A549 treated with Mapracorat at 1 μM for 4 hours (cell line): Measurements from ENCODE around the gene ZMYND10. TPM values are rescaled to one million over a fixed set of nuclear protein-coding genes. Genes with fewer than 3 reads are reported as not detected.

Experiments
- total RNA-seq: library from RNA; stranded (reverse); fragments of 200-300 nt; extraction: Qiagen RNA extraction; gene quantifications from 5 replicates; pipeline ENCODE4 v1.2.3, GENCODE V29; 2022

ZMYND10 gene
- 1.1 to 1.3 TPM (median 1.2 TPM) in 5 replicates for total RNA-seq

GRCh38 chr3:50345586-50346234 lies at the start of gene ZMYND10:
Gene ZMYND10 (minus strand): TSS chr3:50345732. CDS start chr3:50345579, 153 bp downstream.

DNA sequence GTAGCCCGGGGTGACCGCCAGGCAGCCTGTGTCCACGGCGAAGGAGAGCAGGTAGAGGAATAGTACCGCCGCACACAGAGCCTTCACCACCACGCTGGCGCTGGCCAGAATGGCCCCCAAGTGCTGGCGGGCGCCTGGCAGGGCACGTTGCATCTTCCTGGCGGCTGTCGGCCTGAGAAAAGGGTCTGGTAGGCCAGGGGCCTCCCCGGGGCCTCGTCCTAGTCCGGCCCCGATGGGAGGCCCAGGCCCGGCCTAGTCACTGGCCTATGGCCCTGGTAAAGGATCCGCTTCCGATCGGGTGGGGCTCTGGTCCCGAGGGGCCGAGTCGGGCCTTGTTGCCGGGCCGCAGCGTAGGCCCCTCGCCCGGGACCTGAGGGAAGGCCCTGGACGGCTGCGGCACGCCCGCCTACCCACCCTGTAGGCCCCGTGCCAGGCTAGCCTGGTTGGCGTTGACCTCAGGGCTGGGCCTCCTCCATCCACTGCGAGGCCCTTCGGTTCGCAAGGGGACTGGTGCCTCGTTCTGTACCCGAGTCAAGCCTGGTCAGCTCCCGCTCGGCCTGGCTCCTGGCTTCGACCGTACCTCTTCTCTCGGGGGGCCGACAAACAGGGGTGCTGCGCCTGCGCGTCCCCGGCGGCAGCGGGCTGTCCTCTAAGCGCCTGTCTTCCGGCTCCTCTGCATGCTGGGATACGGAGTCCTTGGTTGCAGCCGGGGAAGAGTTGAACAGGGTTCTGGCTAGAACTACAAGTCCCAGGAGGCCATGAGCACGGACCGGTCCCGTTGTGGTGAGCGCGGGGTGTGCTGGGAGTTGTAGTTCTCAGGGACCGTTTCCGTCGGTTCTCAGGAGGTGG lies 13.6 kb upstream of the ZMYND10 start, which contains the start of gene TMEM115:
Gene TMEM115, minus strand, starts transcription at position 611 of the 849 bp plus-strand sequence. Its CDS starts 458 bp downstream, at position 153.

GRCh38 chr3:50350527-50351322 lies 5.2 kb upstream of the ZMYND10 start, which contains the start of the genes CYB561D2 and NPRL2:
Gene CYB561D2 (plus strand): TSS chr3:50350862. CDS start chr3:50351434, 572 bp downstream.
Gene NPRL2 (minus strand): TSS chr3:50350775. CDS start chr3:50350652, 123 bp downstream.

DNA sequence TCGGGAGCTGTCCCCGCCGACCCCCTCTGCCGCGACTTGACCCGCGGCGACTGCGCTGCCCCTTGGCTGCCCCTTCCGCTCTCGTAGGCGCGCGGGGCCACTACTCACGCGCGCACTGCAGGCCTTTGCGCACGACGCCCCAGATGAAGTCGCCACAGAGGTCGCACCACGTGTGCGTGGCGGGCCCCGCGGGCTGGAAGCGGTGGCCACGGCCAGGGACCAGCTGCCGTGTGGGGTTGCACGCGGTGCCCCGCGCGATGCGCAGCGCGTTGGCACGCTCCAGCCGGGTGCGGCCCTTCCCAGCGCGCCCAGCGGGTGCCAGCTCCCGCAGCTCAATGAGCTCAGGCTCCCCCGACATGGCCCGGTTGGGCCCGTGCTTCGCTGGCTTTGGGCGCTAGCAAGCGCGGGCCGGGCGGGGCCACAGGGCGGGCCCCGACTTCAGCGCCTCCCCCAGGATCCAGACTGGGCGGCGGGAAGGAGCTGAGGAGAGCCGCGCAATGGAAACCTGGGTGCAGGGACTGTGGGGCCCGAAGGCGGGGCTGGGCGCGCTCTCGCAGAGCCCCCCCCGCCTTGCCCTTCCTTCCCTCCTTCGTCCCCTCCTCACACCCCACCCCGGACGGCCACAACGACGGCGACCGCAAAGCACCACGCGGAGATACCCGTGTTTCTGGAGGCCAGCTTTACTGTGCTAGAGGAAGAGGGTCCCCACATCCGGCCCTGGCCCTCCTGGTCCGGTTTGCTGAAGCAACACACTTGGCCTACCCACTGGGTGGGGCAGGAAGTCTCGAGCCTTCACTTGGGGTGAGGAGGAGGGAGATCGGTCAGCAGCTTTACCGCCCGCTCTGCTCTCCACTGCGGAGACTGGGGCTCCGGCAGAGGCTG lies 4.8 kb downstream of the ZMYND10 start, which contains the start of gene RASSF1:
Gene RASSF1, minus strand, starts transcription at position 389 of the 882 bp plus-strand sequence. Its CDS starts 31 bp downstream, at position 358.

DNA sequence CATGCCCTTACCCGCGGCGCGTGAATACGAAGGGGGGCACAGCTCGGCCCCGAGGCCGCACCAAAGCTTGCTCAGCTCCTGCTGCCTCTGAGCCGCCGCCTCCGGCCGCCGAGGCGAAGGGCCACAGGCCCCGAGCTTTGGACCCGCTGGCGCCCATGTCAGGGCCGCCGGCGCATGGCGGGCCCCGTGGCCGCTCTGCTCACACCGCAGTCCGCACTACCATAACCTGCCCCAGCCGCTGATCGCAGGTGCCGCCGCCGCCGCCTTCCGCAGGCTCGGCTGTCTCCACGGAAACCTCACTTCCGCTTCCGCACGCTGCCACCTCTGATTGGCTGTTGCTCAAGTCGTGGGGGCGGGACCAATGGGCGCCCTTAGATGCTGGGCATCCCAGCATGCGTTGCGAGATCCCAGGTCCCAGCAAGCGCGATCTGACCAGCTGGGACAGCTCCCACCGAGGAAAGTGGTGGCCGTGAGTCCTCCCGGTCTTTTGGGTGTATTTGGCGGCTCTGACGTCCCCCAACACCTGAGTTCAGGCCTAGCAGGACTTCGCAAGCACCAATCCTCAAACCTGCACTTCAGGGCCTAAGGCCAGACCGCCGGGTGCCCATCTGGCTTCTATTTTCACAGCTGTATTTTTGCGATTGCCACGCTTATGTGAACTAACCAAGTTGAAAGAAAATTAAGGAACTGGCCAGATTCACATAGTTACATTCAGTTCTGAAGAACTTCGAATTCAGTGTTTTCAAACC lies 17.4 kb downstream of the ZMYND10 start, which contains the start of gene TUSC2:
Gene TUSC2, minus strand, starts transcription at position 281 of the 749 bp plus-strand sequence. Its CDS starts 124 bp downstream, at position 157.

GRCh38 chr3:50322386-50323091 lies 23.0 kb downstream of the ZMYND10 start, which contains the start of gene HYAL2:
Gene HYAL2 (minus strand): TSS chr3:50322745. CDS start chr3:50320489, 2,256 bp downstream.

DNA sequence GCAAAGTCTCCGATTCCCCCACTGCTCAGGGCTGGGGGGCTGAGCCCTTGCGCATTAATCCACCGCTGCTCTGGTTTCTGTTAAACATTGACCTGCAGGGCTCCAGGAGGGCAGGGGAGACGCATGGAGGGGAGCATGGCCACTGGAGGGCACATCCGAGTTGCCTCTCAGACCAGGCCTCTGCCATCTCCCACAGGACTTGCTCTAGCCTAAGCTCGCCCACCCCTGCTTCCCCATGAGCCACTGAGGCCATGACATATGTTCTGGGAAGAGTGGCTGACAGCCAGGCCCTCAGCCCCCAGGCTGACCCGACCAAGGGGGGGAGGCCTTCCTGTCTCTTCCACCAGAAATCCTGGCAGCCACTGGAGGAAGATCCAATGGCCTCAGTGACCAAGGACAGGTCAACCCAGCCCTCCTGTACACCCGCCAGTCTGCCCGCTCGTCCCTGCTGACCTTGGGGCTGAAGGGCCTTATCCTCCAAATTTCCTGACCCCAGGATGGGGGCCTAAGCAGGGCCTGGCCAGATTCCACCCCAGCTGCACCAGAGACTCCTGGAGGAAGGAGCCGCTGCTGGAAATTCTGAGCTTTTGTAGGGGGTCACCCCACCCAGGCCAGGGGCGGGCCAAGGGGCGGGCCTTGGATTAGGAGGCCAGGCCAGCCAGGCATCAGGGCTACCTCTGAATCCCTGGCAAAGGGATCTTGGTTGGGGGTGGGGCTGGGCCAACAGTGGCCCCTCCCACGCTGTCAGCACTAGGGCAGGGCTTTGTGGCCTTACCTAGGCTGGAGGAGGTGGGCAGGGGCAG lies 42.3 kb downstream of the ZMYND10 start, which contains the start of gene HYAL1:
Gene HYAL1, minus strand, starts transcription at position 562 of the 803 bp plus-strand sequence. CDS start 618 bp downstream, outside the sequence.

DNA sequence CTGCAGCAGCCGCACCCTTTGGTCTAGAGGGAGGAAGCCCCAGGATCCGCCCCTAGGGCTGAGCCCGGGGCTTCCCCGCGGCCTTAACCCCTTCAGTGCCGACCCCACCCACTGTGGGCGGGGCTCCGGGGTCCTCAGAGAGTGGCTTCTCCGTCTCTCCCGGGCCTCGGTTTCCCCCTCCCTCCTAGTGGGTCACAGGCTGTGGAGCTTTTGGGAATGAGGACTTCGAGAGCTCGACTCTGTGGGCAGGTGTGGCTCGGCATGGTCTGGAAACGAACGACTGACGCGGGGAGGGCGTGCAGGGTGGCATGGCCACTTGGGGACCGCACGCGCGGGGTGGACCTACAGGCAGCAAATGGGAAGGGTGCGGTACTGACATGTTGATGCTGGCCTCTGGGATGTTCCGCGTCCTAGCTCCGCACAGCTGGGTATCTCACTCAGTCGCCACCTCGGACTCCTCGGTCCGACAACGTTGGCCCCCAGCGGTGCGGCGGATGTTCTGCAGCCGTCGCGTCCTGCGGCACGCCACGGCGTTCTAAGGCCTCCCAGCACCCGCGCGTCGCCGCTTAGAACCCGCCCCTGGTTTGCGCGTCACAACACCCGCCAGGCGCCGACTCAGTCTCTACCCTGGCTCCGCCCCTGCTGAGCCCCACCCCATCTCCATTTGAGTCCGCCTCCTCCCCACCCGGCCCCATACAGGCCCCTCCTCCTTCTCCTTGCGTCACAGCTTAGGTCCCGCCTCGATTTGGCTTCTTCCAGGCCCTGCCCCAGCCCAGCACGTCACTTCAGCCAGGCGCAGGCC lies 46.5 kb downstream of the ZMYND10 start, which contains the start of the genes HYAL3 and NAA80:
Gene HYAL3, minus strand, starts transcription at position 570 of the 802 bp plus-strand sequence. CDS start 3,803 bp downstream, outside the sequence.
Gene NAA80, minus strand, starts transcription at position 570 of the 802 bp plus-strand sequence. CDS start 1,942 bp downstream, outside the sequence.

DNA sequence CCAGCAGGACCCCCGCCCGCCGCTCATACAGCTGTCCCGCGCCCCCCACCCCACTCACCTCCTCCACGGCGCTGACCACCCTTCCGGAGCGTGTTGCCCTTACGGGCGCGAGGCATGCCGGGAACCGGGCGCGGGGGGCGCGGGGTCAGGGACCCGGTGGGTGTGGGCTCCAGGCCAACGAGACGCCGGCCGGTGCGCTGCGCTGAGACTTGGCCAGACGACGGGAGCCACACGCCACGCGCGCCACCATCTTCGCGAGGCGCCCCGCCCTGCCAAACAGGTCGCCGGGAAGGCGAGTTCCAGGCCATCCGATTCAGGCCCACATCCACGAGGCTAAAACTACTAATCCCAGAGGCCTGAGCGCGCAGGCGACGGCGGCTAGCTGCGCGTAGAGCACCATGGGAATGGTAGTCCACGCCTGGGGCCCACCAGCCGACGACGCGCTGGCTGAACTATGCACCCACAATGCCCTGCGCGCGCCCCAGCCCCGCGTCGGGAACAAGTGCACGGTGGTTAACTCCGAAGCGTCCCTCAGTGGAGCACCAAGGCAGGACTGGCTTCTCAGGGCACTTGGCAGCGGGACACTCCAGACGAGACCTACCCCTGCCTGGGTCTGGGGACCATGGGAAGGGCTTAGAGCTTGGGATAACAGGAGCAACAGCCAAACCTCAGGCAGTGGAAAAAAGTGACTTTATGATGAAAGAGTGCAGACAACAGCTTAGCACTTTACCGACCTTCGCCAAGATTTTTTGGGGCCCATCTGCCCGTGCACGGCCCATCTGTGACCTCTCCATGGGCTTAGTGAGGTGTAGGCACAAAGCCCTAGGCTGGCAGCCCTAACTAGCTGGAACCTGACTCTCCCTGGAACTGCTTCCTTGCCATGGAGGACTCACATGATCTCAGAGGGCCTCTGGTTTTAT lies 53.1 kb downstream of the ZMYND10 start, which contains the start of gene IFRD2:
Gene IFRD2, minus strand, starts transcription at position 271 of the 920 bp plus-strand sequence. Its CDS starts 155 bp downstream, at position 116.

Other genes starting within 250 kb of the ZMYND10 start
- 11.5 to 17.8 TPM (median 16.4 TPM) in 5 replicates for gene SEMA3F, start 190.4 kb downstream of the ZMYND10 start, total RNA-seq
- gene GNAT1, start 154.1 kb downstream of the ZMYND10 start, total RNA-seq: 0.05 to 0.31 TPM in 2 of 5 replicates, not detected in the others
- 0.08 to 0.22 TPM (median 0.16 TPM) in 3 of 5 replicates, not detected in the others for gene SLC38A3, start 140.5 kb downstream of the ZMYND10 start, total RNA-seq
- gene GNAI2, start 109.5 kb downstream of the ZMYND10 start, total RNA-seq: 35.1 to 46.7 TPM (median 45.2 TPM) in 5 replicates
- gene SEMA3B, start 76.6 kb downstream of the ZMYND10 start, total RNA-seq: 5.3 to 9.6 TPM (median 8.3 TPM) in 5 replicates
- gene LSMEM2, start 66.6 kb downstream of the ZMYND10 start, total RNA-seq: 0.11 TPM in 1 of 5 replicates, not detected in the others
- gene IFRD2, start 53.3 kb downstream of the ZMYND10 start, total RNA-seq: 73.8 to 101 TPM (median 96.0 TPM) in 5 replicates
- 7.0 to 10.7 TPM (median 9.1 TPM) in 5 replicates for gene HYAL3, start 46.3 kb downstream of the ZMYND10 start, total RNA-seq
- gene NAA80, start 46.3 kb downstream of the ZMYND10 start, total RNA-seq: 4.9 to 7.9 TPM (median 6.4 TPM) in 5 replicates
- gene HYAL1, start 42.2 kb downstream of the ZMYND10 start, total RNA-seq: 0.32 to 1.00 TPM (median 0.61 TPM) in 5 replicates
- gene HYAL2, start 23.0 kb downstream of the ZMYND10 start, total RNA-seq: 21.2 to 32.4 TPM (median 31.5 TPM) in 5 replicates
- 25.0 to 42.3 TPM (median 40.7 TPM) in 5 replicates for gene TUSC2, start 17.5 kb downstream of the ZMYND10 start, total RNA-seq
- gene RASSF1, start 4.9 kb downstream of the ZMYND10 start, total RNA-seq: 16.1 to 20.9 TPM (median 20.4 TPM) in 5 replicates
- 12.4 to 14.6 TPM (median 13.9 TPM) in 5 replicates for gene NPRL2, start 5.0 kb upstream of the ZMYND10 start, total RNA-seq
- 14.1 to 20.6 TPM (median 20.1 TPM) in 5 replicates for gene CYB561D2, start 5.1 kb upstream of the ZMYND10 start, total RNA-seq
- 35.5 to 49.0 TPM (median 48.1 TPM) in 5 replicates for gene TMEM115, start 13.8 kb upstream of the ZMYND10 start, total RNA-seq
- gene CACNA2D2, start 157.9 kb upstream of the ZMYND10 start, total RNA-seq: 0.50 to 0.79 TPM (median 0.72 TPM) in 5 replicates
- gene C3orf18, start 222.0 kb upstream of the ZMYND10 start, total RNA-seq: 2.1 to 3.0 TPM (median 2.3 TPM) in 5 replicates
- gene HEMK1, start 223.8 kb upstream of the ZMYND10 start, total RNA-seq: 4.0 to 7.5 TPM (median 5.8 TPM) in 5 replicates